Right hindlimb (tissue), 1 donor: ENCODE measurements around the gene NARS2.

ENCODE experiments used
- DNase-seq: peaks from one replicate; pipeline ENCODE4 v3.0.0-alpha.2; 2018

The NARS2 gene

DNA sequence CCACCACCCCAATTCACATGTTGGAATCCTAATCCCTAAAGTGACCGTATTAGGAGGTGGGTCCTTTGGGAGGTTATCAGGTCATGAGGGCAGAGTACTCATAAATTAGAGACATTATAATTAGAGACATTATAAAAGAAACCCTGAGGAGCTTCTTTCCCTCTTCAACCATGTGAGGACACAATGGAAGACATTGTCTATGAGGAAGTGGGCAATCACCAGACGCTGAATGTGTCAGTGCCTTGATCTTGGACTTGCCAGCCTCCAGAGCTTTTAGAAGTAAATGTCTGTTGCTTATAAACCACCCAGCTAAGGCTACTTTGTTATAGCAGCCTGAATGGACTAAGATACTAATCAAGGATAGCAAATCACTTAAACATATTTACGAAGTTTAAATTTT, 171.8 kb downstream of the NARS2 start:
- DNase-seq = no peak

DNA sequence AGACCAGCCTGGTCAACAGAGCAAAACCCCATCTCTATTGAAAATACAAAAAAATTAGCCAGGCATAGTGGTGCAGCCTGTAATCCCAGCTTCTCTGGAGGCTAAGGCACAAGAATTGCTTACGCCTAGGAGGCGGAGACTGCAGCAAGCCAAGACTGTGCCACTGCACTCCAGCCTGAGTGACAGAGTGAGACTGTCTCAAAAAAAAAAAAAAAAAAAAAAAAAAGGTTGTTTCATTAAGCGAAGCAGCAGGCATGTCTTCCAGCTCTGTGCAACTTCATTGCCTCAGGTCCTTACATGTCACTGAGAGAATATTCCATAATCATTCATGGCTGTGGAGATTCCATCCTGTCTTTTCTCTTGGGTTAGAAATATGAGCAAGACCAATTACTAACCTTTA, 174.0 kb downstream of the NARS2 start:
- DNase-seq = no peak

DNA sequence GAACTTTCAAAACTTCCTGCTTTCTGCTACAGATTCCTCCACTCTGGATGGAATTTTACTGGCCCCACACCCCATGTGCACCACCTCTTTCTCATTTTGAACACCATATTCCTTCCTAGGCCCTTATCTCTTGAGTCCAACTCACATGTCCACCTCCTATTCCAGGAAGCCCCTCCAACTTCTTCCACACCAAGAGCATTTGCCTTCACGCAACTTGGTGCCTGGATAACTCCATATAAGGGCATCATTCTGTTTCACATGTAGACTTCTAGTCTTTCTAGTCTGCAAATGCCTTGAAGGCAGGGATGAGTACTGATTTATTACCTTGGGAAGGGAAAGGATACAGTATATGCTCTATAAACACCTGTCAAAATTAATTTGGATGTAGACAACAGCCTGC, 174.5 kb downstream of the NARS2 start:
- no peak for DNase-seq

DNA sequence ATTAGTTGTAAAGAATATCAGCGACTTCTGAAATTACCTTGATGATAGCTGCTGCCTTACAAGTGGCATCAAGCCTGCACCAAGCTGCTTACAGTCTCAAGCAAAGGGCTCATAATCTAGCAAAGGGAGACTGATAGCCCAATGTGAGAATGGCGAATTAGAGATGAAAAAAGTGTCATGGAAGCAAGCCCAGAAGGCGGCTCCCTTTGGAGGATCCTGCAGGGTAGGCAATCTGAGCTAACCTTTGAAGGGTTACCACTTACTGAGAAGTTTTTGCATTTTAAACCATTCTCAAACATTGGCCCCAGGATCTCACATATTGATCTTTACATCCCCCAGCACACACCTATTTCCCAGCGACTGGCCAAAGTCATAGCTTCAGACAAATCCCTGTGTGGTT, 175.5 kb downstream of the NARS2 start:
- DNase-seq = no peak

DNA sequence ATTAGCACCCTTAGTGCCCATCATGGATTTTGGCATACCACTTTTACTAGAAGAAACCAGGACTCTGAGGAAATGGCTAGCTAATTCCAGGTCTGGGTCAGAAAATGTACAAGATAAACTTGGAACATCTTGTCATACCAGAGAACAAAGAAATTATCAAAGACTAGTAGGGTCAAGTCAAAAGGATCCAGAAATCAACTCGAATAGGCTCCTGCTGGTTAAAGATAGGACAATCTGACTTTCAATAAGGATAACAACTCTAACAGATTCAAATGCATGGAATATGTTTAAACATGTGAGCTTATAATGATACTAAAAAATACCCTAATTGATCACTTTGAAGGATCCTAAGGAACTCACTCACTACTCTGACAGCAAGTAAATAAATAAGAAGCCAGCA, 175.9 kb downstream of the NARS2 start:
- no peak for DNase-seq

DNA sequence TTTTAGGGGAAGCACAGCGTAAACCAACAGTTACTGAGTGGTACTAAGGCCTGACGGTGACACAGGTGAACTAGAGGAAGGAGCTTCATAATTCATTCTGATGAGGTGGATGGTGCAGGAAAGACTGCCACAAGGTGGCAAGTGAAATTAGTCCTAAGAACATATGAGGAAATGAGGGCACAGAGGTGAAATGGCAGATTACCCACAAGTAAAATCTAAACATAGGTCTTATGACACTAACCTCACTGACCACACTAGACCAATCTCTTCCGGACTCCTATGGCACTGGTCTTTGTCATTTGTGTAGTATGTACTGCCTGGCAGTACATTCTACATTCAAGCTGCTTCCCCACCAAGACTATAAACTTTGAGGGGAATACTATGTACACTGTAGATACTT, 177.3 kb downstream of the NARS2 start:
- no peak for DNase-seq

DNA sequence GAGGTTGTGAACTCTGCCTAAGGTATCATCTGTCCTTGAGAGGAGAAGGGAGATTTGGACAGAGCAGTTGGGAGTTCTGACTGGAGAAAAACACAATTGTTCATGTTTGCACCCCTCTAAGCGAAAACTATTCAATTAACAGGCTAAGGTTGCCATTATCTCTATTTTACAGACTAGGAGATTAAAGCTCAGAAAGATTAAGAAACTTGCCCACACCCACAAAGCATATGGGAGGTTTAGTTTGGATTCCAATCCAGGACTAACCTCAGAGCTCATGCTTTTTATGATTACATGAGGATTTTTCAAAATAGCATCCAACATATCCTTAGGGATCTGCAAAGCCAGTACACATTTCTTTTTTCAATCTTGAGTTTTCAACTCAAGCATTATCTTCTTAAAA, 179.1 kb downstream of the NARS2 start:
- DNase-seq = no peak

DNA sequence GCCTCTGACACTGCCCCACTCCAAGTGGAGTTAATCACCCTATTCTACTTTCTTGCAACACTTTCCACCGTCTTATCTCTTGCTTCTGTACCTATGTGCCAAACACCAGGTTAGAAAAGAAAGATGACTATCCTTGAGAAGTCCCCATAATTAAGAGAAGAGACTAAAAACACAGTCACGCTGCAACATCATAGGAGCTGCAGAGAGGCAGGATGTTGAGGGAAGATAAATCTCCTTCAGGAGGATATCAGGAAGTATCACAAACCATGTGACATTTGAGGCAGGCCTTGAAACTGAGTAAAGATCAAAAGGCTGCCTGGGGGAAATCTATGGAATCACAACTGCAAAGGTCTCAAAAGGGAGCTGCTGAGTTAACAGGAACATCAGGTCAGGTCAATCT, 181.8 kb downstream of the NARS2 start:
- no peak for DNase-seq

DNA sequence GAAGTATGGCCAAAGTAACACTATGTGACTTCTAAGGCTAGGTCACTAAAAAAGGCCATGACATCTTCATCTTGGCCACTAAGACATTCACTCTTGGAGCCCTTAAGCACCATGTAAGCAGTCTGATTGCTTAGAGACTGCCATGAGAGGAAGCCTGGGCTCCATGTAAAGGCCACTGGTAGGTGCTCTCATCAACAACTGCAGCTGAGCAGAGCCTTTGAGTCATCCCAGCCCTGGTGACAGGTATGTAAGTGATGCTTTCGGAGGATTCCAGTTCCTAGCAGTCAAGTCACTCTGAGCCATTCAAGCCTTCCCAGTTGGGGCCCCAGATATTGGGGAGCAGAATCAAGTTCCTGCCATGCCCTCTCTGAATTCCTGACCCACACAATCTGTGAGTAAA, 183.2 kb downstream of the NARS2 start:
- DNase-seq = no peak

DNA sequence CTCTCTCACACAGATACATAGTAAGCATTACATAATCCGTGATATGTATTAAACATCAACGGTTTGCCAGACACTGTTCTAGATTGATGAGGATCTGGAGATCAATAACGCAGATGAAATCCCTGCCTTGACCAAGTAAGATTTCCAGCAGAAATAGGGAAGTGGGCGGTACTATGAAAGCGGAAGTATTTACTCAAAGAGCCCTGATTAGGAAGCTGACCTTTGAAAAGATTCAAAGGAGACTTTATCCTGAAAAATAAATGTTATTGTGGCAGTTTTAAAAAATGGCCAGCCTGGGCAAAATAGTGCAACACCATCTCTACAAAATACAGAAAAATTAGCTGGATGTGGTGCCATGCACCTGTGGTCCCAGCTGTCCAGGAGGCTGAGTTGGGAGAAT, 183.9 kb downstream of the NARS2 start:
- DNase-seq = no peak

DNA sequence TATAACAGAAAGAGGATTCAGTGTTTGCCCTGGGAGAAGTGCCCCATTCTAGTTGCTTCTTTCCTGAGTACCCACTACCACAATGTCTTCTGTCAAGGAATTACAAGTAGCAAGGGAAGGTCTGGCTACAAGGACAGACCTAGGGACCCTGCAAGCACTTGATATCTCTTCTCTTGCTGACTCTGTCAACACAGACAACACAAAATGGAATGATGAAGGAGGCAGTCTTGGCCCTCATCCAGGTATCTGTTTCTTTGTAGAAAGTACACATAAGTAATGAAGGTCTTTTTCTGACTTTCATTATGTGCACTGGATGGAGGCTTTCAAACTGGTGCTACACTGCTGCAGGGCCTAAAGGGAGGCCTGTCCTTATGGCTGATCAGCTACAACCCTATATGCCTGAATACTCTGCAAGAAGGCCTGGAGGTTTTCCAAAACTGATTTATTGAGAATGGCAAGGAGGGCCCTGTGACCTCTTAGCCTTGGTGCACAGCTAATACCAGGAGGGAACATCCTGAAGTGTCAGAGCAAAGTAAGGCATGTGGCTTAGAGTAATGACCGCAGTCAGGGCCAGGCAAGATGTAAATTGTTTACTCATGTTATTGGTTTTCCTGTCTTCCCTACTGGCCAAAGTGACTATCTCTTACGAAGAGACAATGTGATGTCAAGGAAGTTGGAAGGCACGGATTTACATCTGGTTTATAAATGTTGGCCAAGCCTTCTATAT, 188.3 kb downstream of the NARS2 start:
- no peak for DNase-seq
